Fibroblast of lung (primary cell): Measurements from ENCODE around the gene SPATA21.

Experiments
- EZH2 ChIP-seq: IDR thresholded peaks from 2 replicates; pipeline ENCODE4 v1.5.1; 2012; ENCODE audit warnings: low read length, control low read depth, mild to moderate bottlenecking; ENCODE audit errors: missing control alignments
- TF ChIP-seq, protein P1 (sequence below), 2 donors: IDR thresholded peaks in 1 of 2; conservative IDR thresholded peaks in 1 of 2; 1 replicate in 1 of 2; 2 replicates in 1 of 2; pipeline ENCODE4 v1.5.1; 2011 to 2012; ENCODE audit warnings: low read length in 2 of 2, control low read depth in 1 of 2, inconsistent platforms in 1 of 2, low read depth in 1 of 2, mild to moderate bottlenecking in 1 of 2

DNA sequence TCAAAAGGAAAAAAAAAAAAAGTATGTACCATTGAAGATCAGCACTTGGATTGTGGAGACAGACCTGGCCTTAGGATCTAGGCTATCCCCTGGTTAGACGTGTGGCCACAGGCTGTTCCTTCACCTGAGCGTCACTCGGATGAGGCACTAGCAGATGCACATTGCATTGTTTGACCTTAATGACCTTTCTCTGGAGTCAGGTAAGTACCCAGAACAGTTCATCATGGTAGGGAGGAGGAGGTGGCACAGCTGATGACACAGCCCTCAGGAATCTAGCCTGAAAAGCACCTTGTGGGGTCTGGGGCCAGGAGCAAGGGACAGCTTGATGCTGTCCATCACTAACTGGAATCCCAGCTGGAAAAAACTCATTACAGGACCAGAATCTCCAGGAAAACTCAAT lies 24.5 kb upstream of the SPATA21 start:
- TF ChIP-seq, protein P1, sequence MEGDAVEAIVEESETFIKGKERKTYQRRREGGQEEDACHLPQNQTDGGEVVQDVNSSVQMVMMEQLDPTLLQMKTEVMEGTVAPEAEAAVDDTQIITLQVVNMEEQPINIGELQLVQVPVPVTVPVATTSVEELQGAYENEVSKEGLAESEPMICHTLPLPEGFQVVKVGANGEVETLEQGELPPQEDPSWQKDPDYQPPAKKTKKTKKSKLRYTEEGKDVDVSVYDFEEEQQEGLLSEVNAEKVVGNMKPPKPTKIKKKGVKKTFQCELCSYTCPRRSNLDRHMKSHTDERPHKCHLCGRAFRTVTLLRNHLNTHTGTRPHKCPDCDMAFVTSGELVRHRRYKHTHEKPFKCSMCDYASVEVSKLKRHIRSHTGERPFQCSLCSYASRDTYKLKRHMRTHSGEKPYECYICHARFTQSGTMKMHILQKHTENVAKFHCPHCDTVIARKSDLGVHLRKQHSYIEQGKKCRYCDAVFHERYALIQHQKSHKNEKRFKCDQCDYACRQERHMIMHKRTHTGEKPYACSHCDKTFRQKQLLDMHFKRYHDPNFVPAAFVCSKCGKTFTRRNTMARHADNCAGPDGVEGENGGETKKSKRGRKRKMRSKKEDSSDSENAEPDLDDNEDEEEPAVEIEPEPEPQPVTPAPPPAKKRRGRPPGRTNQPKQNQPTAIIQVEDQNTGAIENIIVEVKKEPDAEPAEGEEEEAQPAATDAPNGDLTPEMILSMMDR (conservative IDR thresholded peaks at IDR 0.05 in 1 of 2, IDR thresholded peaks at IDR 0.05 in 1 of 2; ENCODE audit: low read depth in 1 of 2, low read length in 2 of 2): no peak
- no peak for TF ChIP-seq EZH2
